ENCODE results near the gene SLX4IP. TPM values are rescaled to one million over a fixed set of nuclear protein-coding genes. Genes with fewer than 3 reads are reported as not detected.

Gene SLX4IP
- total RNA-seq, 1 experiment from 2014 or later = 11.1 TPM

DNA sequence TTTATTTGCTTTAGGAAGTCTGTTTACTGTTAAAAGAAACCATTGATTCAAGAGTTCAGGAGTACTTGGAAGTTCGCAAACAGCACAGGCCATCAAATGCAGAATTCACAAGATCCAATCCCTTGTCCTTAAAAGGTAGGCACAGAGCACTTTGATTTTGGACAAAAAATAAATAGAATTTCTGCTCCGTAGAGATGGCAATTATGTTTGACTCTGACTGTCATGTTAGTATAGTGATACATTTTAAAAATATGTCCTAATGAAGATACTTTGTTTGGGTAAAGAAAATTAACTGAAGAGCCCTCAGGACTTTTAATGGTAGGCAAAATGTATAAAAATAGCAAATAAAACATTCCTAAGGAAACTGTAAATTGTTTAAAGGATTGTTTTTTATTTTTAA lies 125.6 kb downstream of the SLX4IP start:
- DNase-seq (ENCODE audit: low read depth, low spot score) = no peak
- Histone ChIP-seq H3K4me3 (replicated peaks in 1 of 2; ENCODE audit: low read depth in 1 of 2, low read length in 2 of 2) (no peak overlapping the region), H3K9me3 (ENCODE audit: control insufficient read depth in 1 of 2, insufficient read depth in 1 of 2, low read depth in 1 of 2, low read length in 2 of 2) (no peaks in the 10 kb centered on the region), H3K27me3 (ENCODE audit: insufficient read depth, low read length) (no peaks in the 10 kb centered on the region), H3K27ac (ENCODE audit: low read depth, low read length) (no peak overlapping the region), H2AFZ (ENCODE audit: low read depth, low read length, poor library complexity, severe bottlenecking) (no peak overlapping the region), H3K9me2 (ENCODE audit: insufficient read depth) (no peaks in the 10 kb centered on the region), H3K36me3 (ENCODE audit: control insufficient read depth in 1 of 2, insufficient read depth in 2 of 2, low read length in 2 of 2) (no peaks in the 10 kb centered on the region), H3K4me2 (ENCODE audit: low read length) (no peak overlapping the region), H3K9ac (ENCODE audit: low read length) (no peak overlapping the region), H3K4me1 (ENCODE audit: control insufficient read depth in 1 of 2, insufficient read depth in 2 of 2, low read length in 2 of 2) (peaks cover 39 to 56% of the 10 kb centered on the region in 2 experiments), H4K20me1 (ENCODE audit: insufficient read depth) (no peaks in the 10 kb centered on the region), H3K79me2 (ENCODE audit: insufficient read depth, low read length) (no peaks in the 10 kb centered on the region)
- POLR2A ChIA-PET = no interaction called here
- BruUV-seq (replicated peaks) = no TSS peak
- CTCF ChIA-PET = no interaction called here
- intact Hi-C loops (cut with micrococcal nuclease) = no loop called here
- RAD21 ChIA-PET (ENCODE audit: low non-redundant PET in 1 of 2, low total read pairs in 2 of 2, uncharacterized antibody in 2 of 2, unreplicated experiment in 2 of 2) = no interaction called here
- TF ChIP-seq, protein P1, sequence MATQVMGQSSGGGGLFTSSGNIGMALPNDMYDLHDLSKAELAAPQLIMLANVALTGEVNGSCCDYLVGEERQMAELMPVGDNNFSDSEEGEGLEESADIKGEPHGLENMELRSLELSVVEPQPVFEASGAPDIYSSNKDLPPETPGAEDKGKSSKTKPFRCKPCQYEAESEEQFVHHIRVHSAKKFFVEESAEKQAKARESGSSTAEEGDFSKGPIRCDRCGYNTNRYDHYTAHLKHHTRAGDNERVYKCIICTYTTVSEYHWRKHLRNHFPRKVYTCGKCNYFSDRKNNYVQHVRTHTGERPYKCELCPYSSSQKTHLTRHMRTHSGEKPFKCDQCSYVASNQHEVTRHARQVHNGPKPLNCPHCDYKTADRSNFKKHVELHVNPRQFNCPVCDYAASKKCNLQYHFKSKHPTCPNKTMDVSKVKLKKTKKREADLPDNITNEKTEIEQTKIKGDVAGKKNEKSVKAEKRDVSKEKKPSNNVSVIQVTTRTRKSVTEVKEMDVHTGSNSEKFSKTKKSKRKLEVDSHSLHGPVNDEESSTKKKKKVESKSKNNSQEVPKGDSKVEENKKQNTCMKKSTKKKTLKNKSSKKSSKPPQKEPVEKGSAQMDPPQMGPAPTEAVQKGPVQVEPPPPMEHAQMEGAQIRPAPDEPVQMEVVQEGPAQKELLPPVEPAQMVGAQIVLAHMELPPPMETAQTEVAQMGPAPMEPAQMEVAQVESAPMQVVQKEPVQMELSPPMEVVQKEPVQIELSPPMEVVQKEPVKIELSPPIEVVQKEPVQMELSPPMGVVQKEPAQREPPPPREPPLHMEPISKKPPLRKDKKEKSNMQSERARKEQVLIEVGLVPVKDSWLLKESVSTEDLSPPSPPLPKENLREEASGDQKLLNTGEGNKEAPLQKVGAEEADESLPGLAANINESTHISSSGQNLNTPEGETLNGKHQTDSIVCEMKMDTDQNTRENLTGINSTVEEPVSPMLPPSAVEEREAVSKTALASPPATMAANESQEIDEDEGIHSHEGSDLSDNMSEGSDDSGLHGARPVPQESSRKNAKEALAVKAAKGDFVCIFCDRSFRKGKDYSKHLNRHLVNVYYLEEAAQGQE (IDR thresholded peaks at IDR 0.05; ENCODE audit: low read depth) = no peak
- TF ChIP-seq FOSL1 (IDR thresholded peaks at IDR 0.05; ENCODE audit: low read depth) (no peak), TCF7L2 (IDR thresholded peaks at IDR 0.05; ENCODE audit: borderline replicate concordance, extremely low read depth, insufficient read depth, insufficient read length) (no peak), CTCF (IDR thresholded peaks at IDR 0.05 in 2 of 3, conservative IDR thresholded peaks at IDR 0.05 in 1 of 3; ENCODE audit: borderline replicate concordance in 1 of 3, insufficient read depth in 1 of 3, low read depth in 2 of 3, low read length in 2 of 3) (no peak), SRF (IDR thresholded peaks at IDR 0.05; ENCODE audit: low read depth) (no peak), EZH2 (IDR thresholded peaks at IDR 0.05) (no peak), JUND (IDR thresholded peaks at IDR 0.05) (no peak), CBX3 (IDR thresholded peaks at IDR 0.05; ENCODE audit: low read depth) (no peak), RAD21 (IDR thresholded peaks at IDR 0.05; ENCODE audit: low read depth) (no peak), ZFX (IDR thresholded peaks at IDR 0.05) (no peak), ZNF274 (IDR thresholded peaks at IDR 0.05; ENCODE audit: low read depth, low read length) (no peak), MAX (IDR thresholded peaks at IDR 0.05) (no peak), YY1 (IDR thresholded peaks at IDR 0.05; ENCODE audit: extremely low read depth, insufficient replicate concordance, low read depth, low read length) (no peak), EGR1 (IDR thresholded peaks at IDR 0.05; ENCODE audit: low read depth) (no peak), EZH2phosphoT487 (IDR thresholded peaks at IDR 0.05; ENCODE audit: borderline replicate concordance) (no peak), POLR2A (IDR thresholded peaks at IDR 0.05; ENCODE audit: borderline replicate concordance, extremely low read depth, insufficient read depth, insufficient read length) (no peak), SIN3A (IDR thresholded peaks at IDR 0.05; ENCODE audit: low read depth) (no peak), SP1 (IDR thresholded peaks at IDR 0.05; ENCODE audit: low read depth) (no peak)
- TF ChIP-seq, protein P2, sequence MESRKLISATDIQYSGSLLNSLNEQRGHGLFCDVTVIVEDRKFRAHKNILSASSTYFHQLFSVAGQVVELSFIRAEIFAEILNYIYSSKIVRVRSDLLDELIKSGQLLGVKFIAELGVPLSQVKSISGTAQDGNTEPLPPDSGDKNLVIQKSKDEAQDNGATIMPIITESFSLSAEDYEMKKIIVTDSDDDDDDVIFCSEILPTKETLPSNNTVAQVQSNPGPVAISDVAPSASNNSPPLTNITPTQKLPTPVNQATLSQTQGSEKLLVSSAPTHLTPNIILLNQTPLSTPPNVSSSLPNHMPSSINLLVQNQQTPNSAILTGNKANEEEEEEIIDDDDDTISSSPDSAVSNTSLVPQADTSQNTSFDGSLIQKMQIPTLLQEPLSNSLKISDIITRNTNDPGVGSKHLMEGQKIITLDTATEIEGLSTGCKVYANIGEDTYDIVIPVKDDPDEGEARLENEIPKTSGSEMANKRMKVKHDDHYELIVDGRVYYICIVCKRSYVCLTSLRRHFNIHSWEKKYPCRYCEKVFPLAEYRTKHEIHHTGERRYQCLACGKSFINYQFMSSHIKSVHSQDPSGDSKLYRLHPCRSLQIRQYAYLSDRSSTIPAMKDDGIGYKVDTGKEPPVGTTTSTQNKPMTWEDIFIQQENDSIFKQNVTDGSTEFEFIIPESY (IDR thresholded peaks at IDR 0.05; ENCODE audit: extremely low read depth, insufficient replicate concordance, low read length) = no peak
- ATAC-seq = no peak

Measured in HCT116 (cell line).